ENCODE results near the gene ABHD16A. TPM values are rescaled to one million over a fixed set of nuclear protein-coding genes. Genes with fewer than 3 reads are reported as not detected.

The ABHD16A gene
- total RNA-seq, 1 experiment from 2014 or later, result 47.2 TPM

DNA sequence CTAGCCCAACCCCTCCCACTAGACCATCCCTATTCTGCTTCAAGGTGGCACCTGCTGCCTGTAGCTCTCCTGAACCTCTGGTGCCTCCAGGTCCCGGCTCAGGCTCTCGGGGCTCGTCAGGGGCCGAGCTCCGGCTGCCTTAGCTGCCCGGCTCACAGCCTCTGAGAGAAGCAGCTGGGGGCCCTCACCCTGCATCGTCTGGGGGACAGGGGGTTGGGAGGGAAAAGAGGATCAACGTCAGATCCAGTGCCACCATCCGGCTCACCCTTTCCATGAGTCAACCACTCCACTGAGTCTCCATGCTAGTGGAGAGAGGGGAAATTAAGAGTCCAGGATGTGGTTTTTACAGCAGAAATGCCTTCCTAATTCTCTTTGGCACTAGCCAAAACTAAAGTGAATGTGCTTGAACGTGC is 63.7 kb downstream of the ABHD16A start:
- ATAC-seq, result peak; percentile 22
- BruUV-seq (replicated peaks), result no TSS peak
- H3K9me3 ChIP-seq (ENCODE audit: control insufficient read depth, insufficient read depth, low read depth, low read length), result no peaks in the 10 kb centered on the region
- H3K36me3 ChIP-seq (ENCODE audit: control insufficient read depth, insufficient read depth, low read length), result peaks cover 20% of the 10 kb centered on the region; the same call in 1 of the 2 replicates
- no peak overlapping the region for H3K4me3 ChIP-seq (ENCODE audit: low read depth in 2 of 2, low read length in 2 of 2)
- in situ Hi-C loops (cut with HindIII; ENCODE audit: low pct_unique_long_range_greater_than_20kb, low sequenced_read_pairs), result no loop called here
- no peaks in the 10 kb centered on the region for H3K27me3 ChIP-seq (ENCODE audit: control insufficient read depth, insufficient read depth, low read length)
- intact Hi-C loops (cut with micrococcal nuclease; ENCODE audit: unreplicated experiment), result no loop called here
- TF ChIP-seq TCF7L2 (IDR thresholded peaks at IDR 0.05; ENCODE audit: low read depth, low read length) (no peak), CTCF (IDR thresholded peaks at IDR 0.05) (no peak), POLR2AphosphoS5 (IDR thresholded peaks at IDR 0.05; ENCODE audit: low read depth, low read length) (no peak), SIN3A (IDR thresholded peaks at IDR 0.05; ENCODE audit: borderline replicate concordance, insufficient read depth, low read depth, low read length) (no peak)
- TF ChIP-seq, protein P1, sequence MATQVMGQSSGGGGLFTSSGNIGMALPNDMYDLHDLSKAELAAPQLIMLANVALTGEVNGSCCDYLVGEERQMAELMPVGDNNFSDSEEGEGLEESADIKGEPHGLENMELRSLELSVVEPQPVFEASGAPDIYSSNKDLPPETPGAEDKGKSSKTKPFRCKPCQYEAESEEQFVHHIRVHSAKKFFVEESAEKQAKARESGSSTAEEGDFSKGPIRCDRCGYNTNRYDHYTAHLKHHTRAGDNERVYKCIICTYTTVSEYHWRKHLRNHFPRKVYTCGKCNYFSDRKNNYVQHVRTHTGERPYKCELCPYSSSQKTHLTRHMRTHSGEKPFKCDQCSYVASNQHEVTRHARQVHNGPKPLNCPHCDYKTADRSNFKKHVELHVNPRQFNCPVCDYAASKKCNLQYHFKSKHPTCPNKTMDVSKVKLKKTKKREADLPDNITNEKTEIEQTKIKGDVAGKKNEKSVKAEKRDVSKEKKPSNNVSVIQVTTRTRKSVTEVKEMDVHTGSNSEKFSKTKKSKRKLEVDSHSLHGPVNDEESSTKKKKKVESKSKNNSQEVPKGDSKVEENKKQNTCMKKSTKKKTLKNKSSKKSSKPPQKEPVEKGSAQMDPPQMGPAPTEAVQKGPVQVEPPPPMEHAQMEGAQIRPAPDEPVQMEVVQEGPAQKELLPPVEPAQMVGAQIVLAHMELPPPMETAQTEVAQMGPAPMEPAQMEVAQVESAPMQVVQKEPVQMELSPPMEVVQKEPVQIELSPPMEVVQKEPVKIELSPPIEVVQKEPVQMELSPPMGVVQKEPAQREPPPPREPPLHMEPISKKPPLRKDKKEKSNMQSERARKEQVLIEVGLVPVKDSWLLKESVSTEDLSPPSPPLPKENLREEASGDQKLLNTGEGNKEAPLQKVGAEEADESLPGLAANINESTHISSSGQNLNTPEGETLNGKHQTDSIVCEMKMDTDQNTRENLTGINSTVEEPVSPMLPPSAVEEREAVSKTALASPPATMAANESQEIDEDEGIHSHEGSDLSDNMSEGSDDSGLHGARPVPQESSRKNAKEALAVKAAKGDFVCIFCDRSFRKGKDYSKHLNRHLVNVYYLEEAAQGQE (IDR thresholded peaks at IDR 0.05; ENCODE audit: insufficient read depth in 1 of 2, low read depth in 2 of 2, low read length in 1 of 2), result no peak
- H3K4me1 ChIP-seq (ENCODE audit: control insufficient read depth, insufficient read depth, low read length), result peaks cover 7% of the 10 kb centered on the region; the same call in 1 of the 2 replicates
- POLR2A ChIA-PET, result interaction anchor here (0.6 to 3.0 kb wide), 2 partner anchors 12 to 145 kb away, joined by 5 to 9 read pairs; partner anchors contain the start of gene BAG6
- H3K27ac ChIP-seq (ENCODE audit: low read length), result no peak overlapping the region
- no peak for DNase-seq (ENCODE audit: low read depth, low spot score)
- CTCF ChIA-PET, result no interaction called here

DNA sequence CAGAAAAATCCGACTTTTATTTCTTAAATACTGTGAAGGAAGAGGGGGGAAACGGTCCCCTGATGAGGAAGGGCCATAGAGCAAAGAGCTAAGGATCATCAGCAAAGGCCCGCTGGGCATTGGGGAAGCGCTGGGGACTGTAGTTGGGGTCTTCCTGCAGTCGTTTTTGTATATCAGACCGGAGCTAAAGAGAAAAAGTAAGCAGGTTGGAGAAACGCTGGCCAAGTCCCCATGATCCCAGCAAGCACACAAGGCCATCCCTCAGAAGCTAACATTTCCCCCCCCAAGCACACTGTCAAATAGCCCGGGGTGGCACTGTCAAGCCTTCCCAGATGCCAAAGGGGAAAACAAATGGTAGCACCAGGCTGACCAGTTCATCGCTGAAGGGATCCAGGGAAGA is 64.1 kb downstream of the ABHD16A start:
- no TSS peak for BruUV-seq (replicated peaks)
- no peak for DNase-seq (ENCODE audit: low read depth, low spot score)
- peak; percentile 68; the same call in 1 of the 2 replicates for TF ChIP-seq POLR2AphosphoS5 (IDR thresholded peaks at IDR 0.05; ENCODE audit: low read depth, low read length)
- TF ChIP-seq CTCF (IDR thresholded peaks at IDR 0.05), result no peak
- H3K27me3 ChIP-seq (ENCODE audit: control insufficient read depth, insufficient read depth, low read length), result no peaks in the 10 kb centered on the region
- peaks cover 22% of the 10 kb centered on the region; the same call in 1 of the 2 replicates for H3K36me3 ChIP-seq (ENCODE audit: control insufficient read depth, insufficient read depth, low read length)
- in situ Hi-C loops (cut with HindIII; ENCODE audit: low pct_unique_long_range_greater_than_20kb, low sequenced_read_pairs) (no loop called here), intact Hi-C loops (cut with micrococcal nuclease; ENCODE audit: unreplicated experiment) (no loop called here)
- no peak overlapping the region for H3K4me3 ChIP-seq (ENCODE audit: low read depth in 2 of 2, low read length in 2 of 2)
- POLR2A ChIA-PET, result interaction anchor here (0.6 to 3.0 kb wide), 2 partner anchors 13 to 145 kb away, joined by 5 to 9 read pairs; partner anchors contain the start of gene BAG6
- H3K9me3 ChIP-seq (ENCODE audit: control insufficient read depth, insufficient read depth, low read depth, low read length), result no peaks in the 10 kb centered on the region
- CTCF ChIA-PET, result no interaction called here
- ATAC-seq, result peak; percentile 28
- peaks cover 11% of the 10 kb centered on the region; the same call in 1 of the 2 replicates for H3K4me1 ChIP-seq (ENCODE audit: control insufficient read depth, insufficient read depth, low read length)
- no peak overlapping the region for H3K27ac ChIP-seq (ENCODE audit: low read length)

Small RNAs within 50 kb of the gene (microRNA-seq; reads per million reads assigned to microRNA genes)
- 1.6 reads per million for gene MIR4646 (ENCODE audit: unreplicated experiment)

Other genes starting within 250 kb of the ABHD16A start
- gene MICB, start 205.2 kb downstream of the ABHD16A start, total RNA-seq (2021; ENCODE audit: unreplicated experiment), result 72.1 TPM
- not detected for gene MCCD1, start 174.4 kb downstream of the ABHD16A start, total RNA-seq (2021; ENCODE audit: unreplicated experiment)
- gene DDX39B, start 161.3 kb downstream of the ABHD16A start, total RNA-seq (2021; ENCODE audit: unreplicated experiment), result 401 TPM
- 0.98 TPM for gene ATP6V1G2, start 156.7 kb downstream of the ABHD16A start, total RNA-seq (2021; ENCODE audit: unreplicated experiment)
- gene NFKBIL1, start 155.7 kb downstream of the ABHD16A start, total RNA-seq (2021; ENCODE audit: unreplicated experiment), result 27.9 TPM
- 0.72 TPM for gene LTA, start 131.0 kb downstream of the ABHD16A start, total RNA-seq (2021; ENCODE audit: unreplicated experiment)
- 0.64 TPM for gene TNF, start 127.8 kb downstream of the ABHD16A start, total RNA-seq (2021; ENCODE audit: unreplicated experiment)
- gene LTB, start 120.9 kb downstream of the ABHD16A start, total RNA-seq (2021; ENCODE audit: unreplicated experiment), result 3.7 TPM
- gene LST1, start 117.0 kb downstream of the ABHD16A start, total RNA-seq (2021; ENCODE audit: unreplicated experiment), result not detected
- gene NCR3, start 110.3 kb downstream of the ABHD16A start, total RNA-seq (2021; ENCODE audit: unreplicated experiment), result not detected
- gene AIF1, start 88.1 kb downstream of the ABHD16A start, total RNA-seq (2021; ENCODE audit: unreplicated experiment), result 0.44 TPM
- gene PRRC2A, start 82.6 kb downstream of the ABHD16A start, total RNA-seq (2021; ENCODE audit: unreplicated experiment), result 318 TPM
- gene BAG6, start 50.7 kb downstream of the ABHD16A start, total RNA-seq (2021; ENCODE audit: unreplicated experiment), result 491 TPM
- 1.8 TPM for gene APOM, start 47.4 kb downstream of the ABHD16A start, total RNA-seq (2021; ENCODE audit: unreplicated experiment)
- gene C6orf47, start 42.5 kb downstream of the ABHD16A start, total RNA-seq (2021; ENCODE audit: unreplicated experiment), result 22.4 TPM
- gene GPANK1, start 38.3 kb downstream of the ABHD16A start, total RNA-seq (2021; ENCODE audit: unreplicated experiment), result 18.3 TPM
- gene CSNK2B, start 37.2 kb downstream of the ABHD16A start, total RNA-seq (2021; ENCODE audit: unreplicated experiment), result 219 TPM
- 21.2 TPM for gene LY6G5B, start 33.3 kb downstream of the ABHD16A start, total RNA-seq (2021; ENCODE audit: unreplicated experiment)
- gene LY6G5C, start 22.3 kb downstream of the ABHD16A start, total RNA-seq (2021; ENCODE audit: unreplicated experiment), result 0.62 TPM
- gene LY6G6F, start 3.5 kb upstream of the ABHD16A start, total RNA-seq (2021; ENCODE audit: unreplicated experiment), result not detected
- gene LY6G6D, start 12.0 kb upstream of the ABHD16A start, total RNA-seq (2021; ENCODE audit: unreplicated experiment), result not detected
- 0.23 TPM for gene LY6G6C, start 18.4 kb upstream of the ABHD16A start, total RNA-seq (2021; ENCODE audit: unreplicated experiment)
- not detected for gene MPIG6B, start 20.0 kb upstream of the ABHD16A start, total RNA-seq (2021; ENCODE audit: unreplicated experiment)
- 104 TPM for gene DDAH2, start 26.0 kb upstream of the ABHD16A start, total RNA-seq (2021; ENCODE audit: unreplicated experiment)
- gene CLIC1, start 33.2 kb upstream of the ABHD16A start, total RNA-seq (2021; ENCODE audit: unreplicated experiment), result 583 TPM
- gene MSH5, start 36.7 kb upstream of the ABHD16A start, total RNA-seq (2021; ENCODE audit: unreplicated experiment), result 38.1 TPM
- 6.3 TPM for gene SAPCD1, start 59.3 kb upstream of the ABHD16A start, total RNA-seq (2021; ENCODE audit: unreplicated experiment)
- 4.3 TPM for gene VWA7, start 74.0 kb upstream of the ABHD16A start, total RNA-seq (2021; ENCODE audit: unreplicated experiment)
- 229 TPM for gene VARS1, start 92.4 kb upstream of the ABHD16A start, total RNA-seq (2021; ENCODE audit: unreplicated experiment)
- gene LSM2, start 103.6 kb upstream of the ABHD16A start, total RNA-seq (2021; ENCODE audit: unreplicated experiment), result 89.7 TPM
- 2.8 TPM for gene HSPA1L, start 112.0 kb upstream of the ABHD16A start, total RNA-seq (2021; ENCODE audit: unreplicated experiment)
- 169 TPM for gene HSPA1A, start 112.2 kb upstream of the ABHD16A start, total RNA-seq (2021; ENCODE audit: unreplicated experiment)
- gene HSPA1B, start 124.4 kb upstream of the ABHD16A start, total RNA-seq (2021; ENCODE audit: unreplicated experiment), result 147 TPM
- 111 TPM for gene NEU1, start 159.5 kb upstream of the ABHD16A start, total RNA-seq (2021; ENCODE audit: unreplicated experiment)
- 2.7 TPM for gene SLC44A4, start 175.7 kb upstream of the ABHD16A start, total RNA-seq (2021; ENCODE audit: unreplicated experiment)
- 60.4 TPM for gene EHMT2, start 194.4 kb upstream of the ABHD16A start, total RNA-seq (2021; ENCODE audit: unreplicated experiment)
- gene ZBTB12, start 198.8 kb upstream of the ABHD16A start, total RNA-seq (2021; ENCODE audit: unreplicated experiment), result 9.4 TPM
- gene C2, start 224.4 kb upstream of the ABHD16A start, total RNA-seq (2021; ENCODE audit: unreplicated experiment), result 1.0 TPM
- gene CFB, start 242.8 kb upstream of the ABHD16A start, total RNA-seq (2021; ENCODE audit: unreplicated experiment), result 5.6 TPM

Data from Panc1 (cell line).